GM12801 (cell line): ENCODE results near the gene TRIM40.

ENCODE experiments used
- TF ChIP-seq, protein P1 (sequence below): IDR thresholded peaks from one replicate; pipeline ENCODE4 v1.5.1; 2011; ENCODE audit warnings: control low read depth; ENCODE audit not compliant: insufficient read length; ENCODE audit errors: extremely low read depth

The TRIM40 gene

DNA sequence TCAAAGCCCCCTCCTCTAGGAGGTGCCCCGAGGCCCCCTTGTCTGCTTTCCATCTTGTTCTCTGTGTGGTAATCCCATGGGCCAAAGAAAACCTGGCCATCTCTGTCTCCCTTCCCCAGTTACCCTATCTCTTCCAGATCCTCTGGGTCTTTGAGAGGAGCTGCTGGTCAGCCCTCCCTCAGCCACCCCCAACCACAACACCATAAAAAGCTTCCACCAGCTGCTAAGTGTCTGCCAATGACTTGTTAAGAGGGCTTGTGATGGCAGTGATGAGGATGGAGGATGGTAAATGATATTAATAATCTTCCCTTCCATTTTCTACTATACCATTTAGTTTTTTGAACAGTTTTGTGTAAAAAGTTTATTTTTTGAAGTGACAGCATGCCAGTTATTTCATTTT is 60.0 kb downstream of the TRIM40 start:
- TF ChIP-seq, protein P1, sequence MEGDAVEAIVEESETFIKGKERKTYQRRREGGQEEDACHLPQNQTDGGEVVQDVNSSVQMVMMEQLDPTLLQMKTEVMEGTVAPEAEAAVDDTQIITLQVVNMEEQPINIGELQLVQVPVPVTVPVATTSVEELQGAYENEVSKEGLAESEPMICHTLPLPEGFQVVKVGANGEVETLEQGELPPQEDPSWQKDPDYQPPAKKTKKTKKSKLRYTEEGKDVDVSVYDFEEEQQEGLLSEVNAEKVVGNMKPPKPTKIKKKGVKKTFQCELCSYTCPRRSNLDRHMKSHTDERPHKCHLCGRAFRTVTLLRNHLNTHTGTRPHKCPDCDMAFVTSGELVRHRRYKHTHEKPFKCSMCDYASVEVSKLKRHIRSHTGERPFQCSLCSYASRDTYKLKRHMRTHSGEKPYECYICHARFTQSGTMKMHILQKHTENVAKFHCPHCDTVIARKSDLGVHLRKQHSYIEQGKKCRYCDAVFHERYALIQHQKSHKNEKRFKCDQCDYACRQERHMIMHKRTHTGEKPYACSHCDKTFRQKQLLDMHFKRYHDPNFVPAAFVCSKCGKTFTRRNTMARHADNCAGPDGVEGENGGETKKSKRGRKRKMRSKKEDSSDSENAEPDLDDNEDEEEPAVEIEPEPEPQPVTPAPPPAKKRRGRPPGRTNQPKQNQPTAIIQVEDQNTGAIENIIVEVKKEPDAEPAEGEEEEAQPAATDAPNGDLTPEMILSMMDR = no peak

DNA sequence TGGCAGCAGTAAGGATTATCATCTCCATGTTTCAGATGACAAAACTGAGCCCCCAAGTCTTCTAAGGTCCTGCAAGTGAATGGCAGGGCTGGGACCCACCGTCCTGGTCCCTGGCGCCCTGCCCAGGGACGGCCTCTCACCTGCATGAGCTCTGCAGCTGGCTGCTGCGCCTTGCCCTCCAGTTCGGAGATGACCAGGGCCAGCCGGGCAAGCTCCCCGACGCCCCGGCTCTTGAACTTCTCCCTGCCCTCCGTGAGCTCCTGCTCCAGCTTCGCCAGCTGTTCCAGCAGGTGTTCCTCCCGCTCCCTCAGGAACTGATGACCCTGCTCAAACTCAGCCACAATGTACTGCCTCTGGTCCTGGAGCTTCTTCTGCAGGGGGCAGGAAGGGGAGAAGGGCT is 60.4 kb downstream of the TRIM40 start:
- TF ChIP-seq, protein P1 = no peak
